ENCODE results near the gene ARRDC4.

DNA sequence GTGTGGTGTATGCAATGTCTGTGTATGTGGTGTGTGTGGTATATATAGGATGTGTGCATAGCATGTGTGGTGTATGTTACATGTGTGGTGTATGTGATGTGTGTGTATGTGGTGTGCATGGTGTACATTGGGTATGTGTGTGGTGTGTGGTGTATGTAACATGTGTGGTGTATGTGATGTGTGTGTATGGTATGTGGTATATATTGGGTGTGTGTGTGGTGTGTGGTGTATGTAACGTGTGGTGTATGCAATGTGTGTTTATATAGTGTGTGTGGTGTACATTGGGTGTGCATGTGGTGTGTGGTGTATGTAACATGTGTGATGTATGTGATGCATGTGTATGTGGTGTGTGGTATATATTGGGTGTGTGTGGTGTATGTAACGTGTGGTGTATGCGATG, 41.9 kb downstream of the ARRDC4 start:
- TF ChIP-seq EZH2 (IDR thresholded peaks at IDR 0.05; ENCODE audit: borderline replicate concordance, low read length), result no peak
- TF ChIP-seq, protein P1, sequence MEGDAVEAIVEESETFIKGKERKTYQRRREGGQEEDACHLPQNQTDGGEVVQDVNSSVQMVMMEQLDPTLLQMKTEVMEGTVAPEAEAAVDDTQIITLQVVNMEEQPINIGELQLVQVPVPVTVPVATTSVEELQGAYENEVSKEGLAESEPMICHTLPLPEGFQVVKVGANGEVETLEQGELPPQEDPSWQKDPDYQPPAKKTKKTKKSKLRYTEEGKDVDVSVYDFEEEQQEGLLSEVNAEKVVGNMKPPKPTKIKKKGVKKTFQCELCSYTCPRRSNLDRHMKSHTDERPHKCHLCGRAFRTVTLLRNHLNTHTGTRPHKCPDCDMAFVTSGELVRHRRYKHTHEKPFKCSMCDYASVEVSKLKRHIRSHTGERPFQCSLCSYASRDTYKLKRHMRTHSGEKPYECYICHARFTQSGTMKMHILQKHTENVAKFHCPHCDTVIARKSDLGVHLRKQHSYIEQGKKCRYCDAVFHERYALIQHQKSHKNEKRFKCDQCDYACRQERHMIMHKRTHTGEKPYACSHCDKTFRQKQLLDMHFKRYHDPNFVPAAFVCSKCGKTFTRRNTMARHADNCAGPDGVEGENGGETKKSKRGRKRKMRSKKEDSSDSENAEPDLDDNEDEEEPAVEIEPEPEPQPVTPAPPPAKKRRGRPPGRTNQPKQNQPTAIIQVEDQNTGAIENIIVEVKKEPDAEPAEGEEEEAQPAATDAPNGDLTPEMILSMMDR (conservative IDR thresholded peaks at IDR 0.05 in 1 of 2, IDR thresholded peaks at IDR 0.05 in 1 of 2; ENCODE audit: extremely low read depth in 1 of 2, insufficient read depth in 1 of 2, low read depth in 1 of 2, low read length in 2 of 2), result no peak
